Measurements from ENCODE around the gene NHERF1.
A peak's percentile ranks its signal among the peaks of the same experiment; 100 is the strongest.

NHERF1 gene

GRCh38 chr17:74748529-74749278, at the start of gene NHERF1 (continued):
- TF ChIP-seq, protein P1, sequence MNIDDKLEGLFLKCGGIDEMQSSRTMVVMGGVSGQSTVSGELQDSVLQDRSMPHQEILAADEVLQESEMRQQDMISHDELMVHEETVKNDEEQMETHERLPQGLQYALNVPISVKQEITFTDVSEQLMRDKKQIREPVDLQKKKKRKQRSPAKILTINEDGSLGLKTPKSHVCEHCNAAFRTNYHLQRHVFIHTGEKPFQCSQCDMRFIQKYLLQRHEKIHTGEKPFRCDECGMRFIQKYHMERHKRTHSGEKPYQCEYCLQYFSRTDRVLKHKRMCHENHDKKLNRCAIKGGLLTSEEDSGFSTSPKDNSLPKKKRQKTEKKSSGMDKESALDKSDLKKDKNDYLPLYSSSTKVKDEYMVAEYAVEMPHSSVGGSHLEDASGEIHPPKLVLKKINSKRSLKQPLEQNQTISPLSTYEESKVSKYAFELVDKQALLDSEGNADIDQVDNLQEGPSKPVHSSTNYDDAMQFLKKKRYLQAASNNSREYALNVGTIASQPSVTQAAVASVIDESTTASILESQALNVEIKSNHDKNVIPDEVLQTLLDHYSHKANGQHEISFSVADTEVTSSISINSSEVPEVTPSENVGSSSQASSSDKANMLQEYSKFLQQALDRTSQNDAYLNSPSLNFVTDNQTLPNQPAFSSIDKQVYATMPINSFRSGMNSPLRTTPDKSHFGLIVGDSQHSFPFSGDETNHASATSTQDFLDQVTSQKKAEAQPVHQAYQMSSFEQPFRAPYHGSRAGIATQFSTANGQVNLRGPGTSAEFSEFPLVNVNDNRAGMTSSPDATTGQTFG (tag by site-specific recombination; IDR thresholded peaks at IDR 0.05; ENCODE audit: borderline replicate concordance), result no peak
- TF ChIP-seq ZNF585B (tag by site-specific recombination; IDR thresholded peaks at IDR 0.05) (no peak), ZNF324 (tag by site-specific recombination; IDR thresholded peaks at IDR 0.05) (no peak), ZNF707 (tag by site-specific recombination; IDR thresholded peaks at IDR 0.05) (no peak), PRDM1 (tag by site-specific recombination; IDR thresholded peaks at IDR 0.05) (no peak), ZNF391 (tag by site-specific recombination; IDR thresholded peaks at IDR 0.05; ENCODE audit: borderline replicate concordance, low read depth) (peak; percentile 44; the same call in 1 of the 2 replicates), ZNF114 (tag by site-specific recombination; IDR thresholded peaks at IDR 0.05) (no peak), ZNF664 (tag by site-specific recombination; IDR thresholded peaks at IDR 0.05) (no peak), ZNF157 (tag by site-specific recombination; IDR thresholded peaks at IDR 0.05) (0 out of 2 replicates have a peak, but pooled peaks have one; percentile 21), RBAK (tag by site-specific recombination; IDR thresholded peaks at IDR 0.05) (no peak), ZNF169 (tag by site-specific recombination; IDR thresholded peaks at IDR 0.05) (no peak), ZNF266 (tag by site-specific recombination; IDR thresholded peaks at IDR 0.05; ENCODE audit: low read depth) (no peak), ZNF341 (tag by site-specific recombination; IDR thresholded peaks at IDR 0.05; ENCODE audit: low read depth) (no peak), SP7 (tag by site-specific recombination; IDR thresholded peaks at IDR 0.05) (no peak; the same call in none of the 2 replicates), SCRT1 (tag by site-specific recombination; IDR thresholded peaks at IDR 0.05; ENCODE audit: borderline replicate concordance) (no peak; the same call in 1 of the 2 replicates), ZNF48 (tag by site-specific recombination; IDR thresholded peaks at IDR 0.05) (no peak), EGR2 (tag by site-specific recombination; IDR thresholded peaks at IDR 0.05; ENCODE audit: low read depth) (no peak), ZNF530 (tag by site-specific recombination; IDR thresholded peaks at IDR 0.05; ENCODE audit: low read depth) (no peak), ZSCAN23 (tag by site-specific recombination; IDR thresholded peaks at IDR 0.05) (no peak), ZSCAN4 (tag by site-specific recombination; IDR thresholded peaks at IDR 0.05) (no peak), ZNF623 (tag by site-specific recombination; IDR thresholded peaks at IDR 0.05) (no peak), KLF7 (tag by site-specific recombination; IDR thresholded peaks at IDR 0.05; ENCODE audit: borderline replicate concordance) (no peak), ZBTB20 (tag by site-specific recombination; IDR thresholded peaks at IDR 0.05) (0 out of 2 replicates have a peak, but pooled peaks have one; percentile 13), ZNF501 (tag by site-specific recombination; IDR thresholded peaks at IDR 0.05) (peak; percentile 75), ZNF335 (tag by site-specific recombination; conservative IDR thresholded peaks at IDR 0.05) (no peak; the same call in 1 of the 2 replicates), ZNF433 (tag by site-specific recombination; IDR thresholded peaks at IDR 0.05; ENCODE audit: low read depth) (no peak), SALL2 (tag by site-specific recombination; IDR thresholded peaks at IDR 0.05; ENCODE audit: borderline replicate concordance) (no peak), ZNF138 (tag by site-specific recombination; IDR thresholded peaks at IDR 0.05; ENCODE audit: borderline replicate concordance) (no peak), ZNF140 (tag by site-specific recombination; IDR thresholded peaks at IDR 0.05) (no peak), ZNF174 (tag by site-specific recombination; IDR thresholded peaks at IDR 0.05) (no peak), ZNF354C (tag by site-specific recombination; IDR thresholded peaks at IDR 0.05; ENCODE audit: borderline replicate concordance, low read depth) (no peak), ZNF121 (tag by site-specific recombination; IDR thresholded peaks at IDR 0.05) (peak; percentile 59; the same call in 1 of the 2 replicates), HOXD13 (CRISPR knock-in tag; IDR thresholded peaks at IDR 0.05; ENCODE audit: borderline replicate concordance) (no peak)
- TF ChIP-seq, protein P2, sequence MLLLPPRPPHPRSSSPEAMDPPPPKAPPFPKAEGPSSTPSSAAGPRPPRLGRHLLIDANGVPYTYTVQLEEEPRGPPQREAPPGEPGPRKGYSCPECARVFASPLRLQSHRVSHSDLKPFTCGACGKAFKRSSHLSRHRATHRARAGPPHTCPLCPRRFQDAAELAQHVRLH (tag by site-specific recombination; IDR thresholded peaks at IDR 0.05), result no peak
- TF ChIP-seq, protein P3, sequence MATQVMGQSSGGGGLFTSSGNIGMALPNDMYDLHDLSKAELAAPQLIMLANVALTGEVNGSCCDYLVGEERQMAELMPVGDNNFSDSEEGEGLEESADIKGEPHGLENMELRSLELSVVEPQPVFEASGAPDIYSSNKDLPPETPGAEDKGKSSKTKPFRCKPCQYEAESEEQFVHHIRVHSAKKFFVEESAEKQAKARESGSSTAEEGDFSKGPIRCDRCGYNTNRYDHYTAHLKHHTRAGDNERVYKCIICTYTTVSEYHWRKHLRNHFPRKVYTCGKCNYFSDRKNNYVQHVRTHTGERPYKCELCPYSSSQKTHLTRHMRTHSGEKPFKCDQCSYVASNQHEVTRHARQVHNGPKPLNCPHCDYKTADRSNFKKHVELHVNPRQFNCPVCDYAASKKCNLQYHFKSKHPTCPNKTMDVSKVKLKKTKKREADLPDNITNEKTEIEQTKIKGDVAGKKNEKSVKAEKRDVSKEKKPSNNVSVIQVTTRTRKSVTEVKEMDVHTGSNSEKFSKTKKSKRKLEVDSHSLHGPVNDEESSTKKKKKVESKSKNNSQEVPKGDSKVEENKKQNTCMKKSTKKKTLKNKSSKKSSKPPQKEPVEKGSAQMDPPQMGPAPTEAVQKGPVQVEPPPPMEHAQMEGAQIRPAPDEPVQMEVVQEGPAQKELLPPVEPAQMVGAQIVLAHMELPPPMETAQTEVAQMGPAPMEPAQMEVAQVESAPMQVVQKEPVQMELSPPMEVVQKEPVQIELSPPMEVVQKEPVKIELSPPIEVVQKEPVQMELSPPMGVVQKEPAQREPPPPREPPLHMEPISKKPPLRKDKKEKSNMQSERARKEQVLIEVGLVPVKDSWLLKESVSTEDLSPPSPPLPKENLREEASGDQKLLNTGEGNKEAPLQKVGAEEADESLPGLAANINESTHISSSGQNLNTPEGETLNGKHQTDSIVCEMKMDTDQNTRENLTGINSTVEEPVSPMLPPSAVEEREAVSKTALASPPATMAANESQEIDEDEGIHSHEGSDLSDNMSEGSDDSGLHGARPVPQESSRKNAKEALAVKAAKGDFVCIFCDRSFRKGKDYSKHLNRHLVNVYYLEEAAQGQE (tag by site-specific recombination; IDR thresholded peaks at IDR 0.05), result no peak
